Activated effector memory CD4-positive, alpha-beta T cell treated with Interleukin-2 at 50 U/mL for 16 hours (primary cell): ENCODE data around the gene CCDC102B.
"Not testable (repeated sequence)": the region's sequence is repeated elsewhere in the genome, so short reads cannot be mapped to it uniquely, and the experiment has no call there.

Source experiments
- DNase-seq: peaks from one replicate; pipeline ENCODE4 v3.0.0-alpha.2; 2020

Gene CCDC102B

GRCh38 chr18:68915061-68915460 lies 117.2 kb downstream of the CCDC102B start:
- no peak for DNase-seq

DNA sequence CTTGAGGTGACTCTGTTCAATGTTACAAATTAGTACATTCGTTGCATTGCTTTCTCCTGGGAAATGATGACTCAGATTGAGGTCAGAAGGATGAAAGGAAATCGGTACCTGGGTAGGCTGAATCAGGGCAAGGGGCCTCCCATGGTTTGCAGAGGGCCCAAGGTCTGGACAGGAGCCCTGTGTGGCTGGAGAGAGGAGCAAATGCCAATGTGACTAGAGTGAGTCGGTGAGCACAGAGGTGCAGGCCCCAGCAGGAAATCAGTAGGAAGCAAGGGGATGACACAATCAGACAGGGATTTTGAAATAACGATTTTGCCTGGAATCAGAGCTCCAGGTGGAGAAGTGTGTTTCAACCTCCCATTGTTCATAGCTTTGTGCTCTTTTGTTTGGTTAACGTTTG lies 118.9 kb downstream of the CCDC102B start:
- DNase-seq: no peak

DNA sequence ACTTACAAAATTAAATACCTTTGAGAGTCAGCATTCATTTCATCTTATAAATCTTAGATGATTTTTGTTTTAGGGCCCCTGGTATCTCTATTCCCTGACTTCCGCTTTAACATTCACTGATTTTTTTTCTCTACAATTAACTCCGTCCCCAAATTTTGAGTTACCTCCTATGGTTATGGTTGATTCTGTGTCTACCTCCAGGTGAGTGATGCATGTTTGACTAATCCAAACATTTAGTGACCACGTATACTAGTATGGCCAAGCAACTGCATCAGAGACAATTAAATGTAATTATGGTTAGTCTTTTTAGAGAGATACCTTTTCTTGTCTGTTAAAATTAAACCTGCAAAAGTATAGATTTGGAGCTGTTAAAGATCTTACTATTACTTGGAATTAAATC lies 120.3 kb downstream of the CCDC102B start:
- DNase-seq: no peak

DNA sequence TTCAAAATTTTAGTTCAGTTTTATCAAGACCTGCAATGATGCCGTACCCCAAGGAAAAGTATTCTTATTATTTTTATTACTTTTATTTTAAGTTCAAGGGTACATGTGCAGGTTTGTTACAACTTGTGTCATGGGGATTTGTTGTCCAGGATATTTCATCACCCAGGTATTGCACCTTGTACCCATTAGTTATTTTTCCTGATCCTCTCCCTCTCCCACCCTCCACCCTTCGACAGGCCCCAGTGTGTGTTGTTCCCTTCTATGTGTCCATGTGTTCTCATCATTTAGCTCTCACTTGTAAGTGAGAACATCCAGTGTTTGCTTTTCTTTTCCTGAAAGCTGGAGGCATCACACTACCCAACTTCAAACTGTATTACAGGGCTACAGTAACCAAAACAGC lies 122.0 kb downstream of the CCDC102B start:
- DNase-seq: no peak

- DNase-seq: no peak
Measured at GRCh38 chr18:68922392-68922791, 124.5 kb downstream of the CCDC102B start.

DNA sequence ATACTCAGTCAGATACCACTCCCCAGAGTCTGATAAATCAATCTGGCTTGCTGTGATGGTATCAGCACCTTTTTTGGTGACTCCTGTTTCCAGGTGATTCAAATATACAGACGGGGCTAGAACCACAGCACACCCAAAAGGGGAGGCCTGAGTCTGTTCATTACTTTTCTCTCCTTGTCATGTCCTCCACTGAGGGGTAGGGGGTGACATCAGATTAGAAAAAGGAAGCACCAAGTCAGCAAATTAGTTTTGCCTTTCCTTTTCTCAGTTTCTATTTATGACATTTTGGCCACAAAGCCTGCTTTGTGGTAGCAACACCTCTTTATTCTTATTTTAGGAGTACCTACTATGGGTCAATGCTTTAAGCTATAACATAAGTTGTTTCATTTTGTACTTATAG lies 127.4 kb downstream of the CCDC102B start:
- DNase-seq: no peak

GRCh38 chr18:68928762-68929675 lies 131.1 kb downstream of the CCDC102B start:
- DNase-seq: no peak

GRCh38 chr18:68935686-68936085 lies 137.8 kb downstream of the CCDC102B start:
- no peak for DNase-seq

GRCh38 chr18:68937029-68937599 lies 139.2 kb downstream of the CCDC102B start:
- DNase-seq: no peak

DNA sequence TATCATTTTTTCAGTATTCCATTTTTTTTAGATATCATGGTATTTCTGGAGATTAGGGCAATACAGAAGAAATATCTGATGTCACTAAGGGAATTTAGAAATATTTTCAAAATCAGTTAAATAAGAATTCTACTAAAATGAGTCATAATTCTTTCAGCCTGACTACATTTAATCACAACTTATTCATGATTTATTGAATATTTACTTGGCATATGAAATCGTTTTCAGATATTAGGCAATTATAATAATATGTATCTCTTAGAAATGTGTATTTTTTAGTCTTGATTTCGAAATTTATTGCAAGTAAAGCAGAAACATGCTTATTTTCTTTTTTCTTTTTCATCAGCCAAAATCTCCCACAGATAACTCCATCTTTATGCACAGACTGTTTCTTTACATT lies 142.2 kb downstream of the CCDC102B start:
- DNase-seq: no peak

GRCh38 chr18:68940754-68941153 lies 142.9 kb downstream of the CCDC102B start:
- DNase-seq: no peak

DNA sequence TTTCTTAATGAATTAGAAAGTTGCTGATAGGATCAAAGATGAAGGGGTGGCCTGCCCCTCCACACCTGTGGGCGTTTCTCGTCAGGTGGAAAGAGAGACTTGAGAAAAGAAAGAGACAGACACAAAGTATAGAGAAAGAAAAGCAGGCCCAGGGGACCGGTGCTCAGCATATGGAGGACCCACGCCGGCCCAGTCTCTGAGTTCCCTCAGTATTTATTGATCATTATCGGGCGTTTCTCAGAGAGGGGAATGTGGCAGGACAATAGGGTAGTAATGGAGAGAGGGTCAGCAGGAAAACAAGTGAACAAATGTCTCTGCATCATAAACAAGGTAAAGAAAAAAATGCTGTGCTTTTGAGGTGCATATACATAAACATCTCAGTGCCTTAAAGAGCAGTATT lies 144.3 kb downstream of the CCDC102B start:
- no peak for DNase-seq

DNA sequence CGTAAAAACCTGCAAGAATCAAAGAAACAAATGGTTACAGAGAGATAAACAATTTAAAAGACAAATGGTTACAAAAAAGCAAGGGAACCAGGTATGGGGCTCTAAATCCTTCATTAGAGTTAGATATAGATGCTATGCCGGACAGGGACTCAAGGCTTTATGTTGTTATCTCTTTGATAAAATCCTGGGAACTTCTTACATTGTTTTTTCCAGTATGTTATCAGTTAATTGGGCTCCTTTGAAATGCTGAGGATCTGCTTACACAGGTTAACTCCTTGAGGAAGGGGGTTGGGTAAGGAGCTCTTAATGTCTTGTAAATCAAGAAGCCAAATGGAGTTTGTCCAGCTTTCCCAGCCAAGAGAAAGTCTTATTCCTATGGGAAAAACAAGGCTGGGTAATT lies 146.0 kb downstream of the CCDC102B start:
- not testable (repeated sequence) for DNase-seq

DNA sequence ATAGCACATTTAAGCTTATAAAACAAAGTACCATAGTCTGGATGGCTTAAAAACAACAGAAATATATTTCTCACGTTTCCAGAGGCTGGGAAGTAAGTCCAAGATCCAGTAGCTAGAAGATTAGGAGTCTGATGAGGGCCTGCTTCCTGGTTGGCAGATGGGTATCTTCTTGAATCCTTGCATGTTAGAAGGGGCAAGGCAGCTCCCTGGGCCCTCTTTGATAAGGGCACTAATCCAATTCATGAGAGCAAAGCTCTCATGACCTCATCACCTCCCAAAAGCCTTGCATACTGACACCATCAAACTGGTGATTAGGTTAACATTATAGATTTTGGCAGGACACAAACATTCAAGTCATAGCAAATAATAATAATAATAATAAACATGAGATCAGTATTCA lies 146.4 kb downstream of the CCDC102B start:
- no peak for DNase-seq

DNA sequence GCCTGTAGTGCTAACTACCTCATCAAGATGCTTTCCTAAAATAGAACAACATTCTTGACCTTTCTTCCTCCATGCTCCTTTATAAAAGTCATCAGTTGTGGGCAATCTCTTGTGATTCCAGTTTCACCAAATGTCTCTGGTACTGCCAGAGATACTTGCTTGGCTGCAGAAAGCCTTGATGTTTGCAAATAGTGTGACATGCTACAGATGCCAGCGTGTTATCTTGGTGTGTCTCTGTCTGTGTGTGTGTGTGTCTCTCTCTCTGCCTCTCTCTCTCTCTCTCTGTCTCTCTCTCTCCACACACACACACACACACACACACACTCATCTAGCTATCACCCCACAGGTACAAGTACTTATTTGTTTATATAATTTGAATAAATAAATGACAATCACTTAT lies 146.9 kb downstream of the CCDC102B start:
- DNase-seq: no peak

DNA sequence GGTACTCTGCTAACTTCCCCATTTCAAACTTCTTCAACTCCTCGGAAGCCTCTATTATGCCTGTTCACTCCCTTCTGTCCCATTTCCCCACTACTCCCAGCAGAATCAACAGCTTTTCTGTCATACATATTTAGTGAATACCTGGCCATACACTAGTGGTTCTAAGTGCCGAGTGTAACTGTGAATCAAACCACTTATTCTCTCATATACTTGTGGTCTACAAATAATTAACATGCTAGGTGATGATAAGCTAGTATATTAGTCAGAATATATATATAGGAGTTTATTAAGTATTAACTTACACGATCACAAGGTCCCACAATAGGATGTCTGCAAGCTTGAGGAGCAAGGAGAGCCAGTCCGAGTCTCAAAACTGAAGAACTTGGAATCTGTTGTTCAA lies 150.7 kb downstream of the CCDC102B start:
- no peak for DNase-seq

- DNase-seq: no peak
Measured at GRCh38 chr18:68954738-68955137, 156.9 kb downstream of the CCDC102B start.

GRCh38 chr18:68956650-68957049 lies 158.8 kb downstream of the CCDC102B start:
- DNase-seq: no peak

GRCh38 chr18:68960355-68960754 lies 162.5 kb downstream of the CCDC102B start:
- no peak for DNase-seq

GRCh38 chr18:68962623-68963022 lies 164.7 kb downstream of the CCDC102B start:
- DNase-seq: no peak

GRCh38 chr18:68965817-68966216 lies 167.9 kb downstream of the CCDC102B start:
- DNase-seq: no peak

- no peak for DNase-seq
Measured at GRCh38 chr18:68969027-68969426, 171.1 kb downstream of the CCDC102B start.

- DNase-seq: no peak
Measured at GRCh38 chr18:68972176-68972575, 174.3 kb downstream of the CCDC102B start.

DNA sequence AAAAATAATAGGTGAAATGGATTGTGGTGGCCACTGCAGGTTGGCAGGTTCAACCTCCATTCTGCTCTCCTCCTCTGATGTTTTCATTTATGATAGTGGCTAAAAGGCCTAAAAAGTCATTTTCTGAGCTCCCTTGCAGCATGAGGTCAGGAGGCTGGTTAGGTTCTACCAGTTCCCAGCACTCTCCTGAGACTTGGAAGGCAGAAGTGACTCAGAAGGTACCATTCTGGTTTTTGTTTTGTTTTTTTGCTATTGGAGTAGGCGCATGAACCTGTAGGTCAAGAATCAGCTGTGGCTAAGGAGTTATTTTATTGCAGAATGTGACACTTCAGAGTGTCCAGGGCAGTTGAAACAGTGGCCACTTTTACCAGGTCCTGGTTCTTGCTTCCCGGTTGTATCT lies 181.9 kb downstream of the CCDC102B start:
- DNase-seq: no peak

- DNase-seq: no peak
Measured at GRCh38 chr18:68983126-68983525, 185.2 kb downstream of the CCDC102B start.
